Fibroblast of pulmonary artery (primary cell): ENCODE data around the gene EFR3B.

ENCODE experiments used
- DNase-seq: peaks from one replicate; pipeline ENCODE4 v3.0.0-alpha.2; 2010; ENCODE audit warnings: low read depth
- H3K4me3 ChIP-seq: replicated peaks from 2 replicates; pipeline ENCODE4 v1.5.1; 2011; ENCODE audit warnings: low read depth, mild to moderate bottlenecking, control low read depth, low read length, moderate library complexity
- TF ChIP-seq, protein P1 (sequence below): IDR thresholded peaks from 2 replicates; pipeline ENCODE4 v1.5.1; 2011; ENCODE audit warnings: mild to moderate bottlenecking, control low read depth, low read length, inconsistent platforms; ENCODE audit errors: missing control alignments

EFR3B gene

DNA sequence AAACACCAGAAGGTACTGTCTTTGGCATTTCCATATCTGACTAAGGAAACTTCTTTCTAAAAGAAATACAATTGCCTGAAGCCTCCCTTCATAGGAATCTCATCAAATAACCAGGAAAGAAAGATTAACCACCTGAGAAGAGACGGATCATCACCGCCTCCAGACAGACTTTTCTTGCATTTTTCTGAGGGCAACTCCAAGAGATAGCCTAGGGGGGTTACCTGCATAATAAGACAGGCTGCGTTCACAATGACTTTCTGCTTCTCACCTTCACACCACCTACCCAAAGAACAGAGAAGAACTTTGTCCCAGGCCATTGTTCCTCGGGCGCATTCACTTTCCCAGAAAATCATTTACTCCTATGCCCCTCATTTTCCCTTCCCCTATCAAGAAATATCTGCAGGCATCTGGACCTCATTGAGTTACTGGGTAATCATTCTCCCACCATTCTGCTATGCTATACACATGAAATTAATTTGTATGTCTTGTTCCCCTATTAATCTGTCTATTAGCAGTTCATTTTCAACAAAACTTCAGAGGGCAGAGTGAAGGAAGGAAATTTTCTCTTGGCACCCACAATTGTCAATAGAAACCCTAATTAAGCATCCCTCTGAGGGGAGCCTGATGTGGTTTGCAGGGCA lies 134.8 kb downstream of the EFR3B start:
- no peak for DNase-seq
- no peak overlapping the region for H3K4me3 ChIP-seq
- TF ChIP-seq, protein P1, sequence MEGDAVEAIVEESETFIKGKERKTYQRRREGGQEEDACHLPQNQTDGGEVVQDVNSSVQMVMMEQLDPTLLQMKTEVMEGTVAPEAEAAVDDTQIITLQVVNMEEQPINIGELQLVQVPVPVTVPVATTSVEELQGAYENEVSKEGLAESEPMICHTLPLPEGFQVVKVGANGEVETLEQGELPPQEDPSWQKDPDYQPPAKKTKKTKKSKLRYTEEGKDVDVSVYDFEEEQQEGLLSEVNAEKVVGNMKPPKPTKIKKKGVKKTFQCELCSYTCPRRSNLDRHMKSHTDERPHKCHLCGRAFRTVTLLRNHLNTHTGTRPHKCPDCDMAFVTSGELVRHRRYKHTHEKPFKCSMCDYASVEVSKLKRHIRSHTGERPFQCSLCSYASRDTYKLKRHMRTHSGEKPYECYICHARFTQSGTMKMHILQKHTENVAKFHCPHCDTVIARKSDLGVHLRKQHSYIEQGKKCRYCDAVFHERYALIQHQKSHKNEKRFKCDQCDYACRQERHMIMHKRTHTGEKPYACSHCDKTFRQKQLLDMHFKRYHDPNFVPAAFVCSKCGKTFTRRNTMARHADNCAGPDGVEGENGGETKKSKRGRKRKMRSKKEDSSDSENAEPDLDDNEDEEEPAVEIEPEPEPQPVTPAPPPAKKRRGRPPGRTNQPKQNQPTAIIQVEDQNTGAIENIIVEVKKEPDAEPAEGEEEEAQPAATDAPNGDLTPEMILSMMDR: no peak

GRCh38 chr2:25177211-25177611 lies 135.3 kb downstream of the EFR3B start:
- TF ChIP-seq, protein P1: no peak
- no peak overlapping the region for H3K4me3 ChIP-seq
- no peak for DNase-seq

DNA sequence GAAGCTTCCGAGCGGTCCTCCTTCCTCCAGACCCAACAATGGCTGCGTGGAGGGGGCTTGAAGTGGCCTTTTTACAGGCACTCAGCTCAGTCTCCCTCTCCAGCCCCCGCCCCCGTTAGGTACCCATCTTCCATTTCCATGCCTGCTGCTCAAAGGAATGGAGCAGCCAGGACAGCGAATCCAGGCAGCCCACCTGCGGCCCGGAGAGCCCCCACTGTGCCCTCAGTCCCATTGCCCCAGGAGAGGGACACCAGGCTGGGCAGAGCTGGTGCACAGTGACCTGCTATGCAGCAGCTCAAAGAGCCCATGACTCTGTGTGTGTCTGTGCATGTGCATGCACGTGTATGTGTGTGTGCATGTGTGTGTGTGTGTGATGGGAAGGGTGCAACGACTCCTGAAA lies 137.1 kb downstream of the EFR3B start:
- no peak for DNase-seq
- no peak overlapping the region for H3K4me3 ChIP-seq
- TF ChIP-seq, protein P1: no peak

GRCh38 chr2:25184254-25184653 lies 142.4 kb downstream of the EFR3B start:
- TF ChIP-seq, protein P1: no peak
- H3K4me3 ChIP-seq: no peak overlapping the region
- no peak for DNase-seq

DNA sequence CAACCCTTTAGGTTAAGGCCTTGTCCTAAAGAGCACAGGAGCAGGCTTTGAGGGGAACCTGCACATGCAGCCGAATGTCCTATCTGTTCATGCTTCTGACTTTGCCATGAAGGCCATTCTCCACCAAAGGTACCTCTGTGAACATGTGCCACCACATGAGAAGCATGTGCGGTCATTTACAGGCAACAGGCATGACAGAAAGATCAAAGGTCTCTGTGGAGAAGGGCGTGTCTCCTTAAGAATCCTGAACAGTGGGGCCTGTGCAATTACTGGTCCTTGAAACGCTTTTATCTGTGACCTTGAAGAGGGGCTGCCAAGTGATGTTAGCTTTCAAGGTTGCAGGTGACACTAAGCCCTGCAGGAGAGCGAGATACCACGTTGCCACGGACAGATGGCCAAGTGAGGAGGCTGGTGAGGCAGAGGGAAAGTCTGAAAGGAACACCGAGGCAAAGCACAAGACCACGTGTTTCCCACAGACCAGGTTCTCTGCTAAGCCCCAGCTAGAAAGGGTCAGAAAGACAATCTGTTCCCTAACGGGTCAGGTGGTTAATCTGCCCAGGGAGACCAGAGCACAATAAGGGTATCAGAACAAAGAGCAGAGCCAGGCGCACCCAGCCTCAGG lies 146.0 kb downstream of the EFR3B start:
- no peak overlapping the region for H3K4me3 ChIP-seq
- DNase-seq: no peak
- TF ChIP-seq, protein P1: no peak

GRCh38 chr2:25188405-25188804 lies 146.5 kb downstream of the EFR3B start:
- no peak overlapping the region for H3K4me3 ChIP-seq
- DNase-seq: no peak
- TF ChIP-seq, protein P1: no peak

DNA sequence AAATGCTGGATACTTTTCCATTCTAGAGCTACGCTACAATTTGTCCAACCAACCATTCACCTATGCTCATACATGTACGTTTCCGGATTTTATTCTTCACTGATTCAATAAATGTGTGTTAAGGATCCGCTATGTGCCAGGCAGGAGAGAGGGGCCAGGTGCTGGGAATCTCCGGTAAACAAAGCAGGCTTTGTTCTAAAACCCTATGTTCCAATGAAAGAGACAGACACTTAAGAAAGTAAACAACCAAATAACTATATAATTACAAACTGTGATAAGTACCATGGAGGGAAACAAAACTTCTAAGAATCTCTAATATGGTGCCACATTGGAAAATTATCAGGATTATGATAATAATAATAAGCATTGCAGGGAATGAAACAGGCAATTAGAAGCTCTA lies 148.7 kb downstream of the EFR3B start:
- H3K4me3 ChIP-seq: no peak overlapping the region
- DNase-seq: no peak
- TF ChIP-seq, protein P1: no peak
